Right lobe of liver (tissue), 4 donors: ENCODE results near the gene CDX1.

Source experiments
- POLR2A ChIP-seq: fragments of 450-650 bp; IDR thresholded peaks from one replicate; pipeline ENCODE4 v1.6.1; 2017; ENCODE audit warnings: antibody characterized with exemption, mild to moderate bottlenecking
- TF ChIP-seq, protein P1 (sequence below), 4 donors: fragments of 200-600 bp in 3 of 4; fragments of 450-650 bp in 1 of 4; IDR thresholded peaks; one replicate each; pipeline versions ENCODE4 v1.5.1 to v1.8.0; 2016 to 2022; ENCODE audit warnings: antibody characterized with exemption in 4 of 4, mild to moderate bottlenecking in 2 of 4
- donor health status: DM: no; HTN: no; CAD: no.
- donor health status: DM: no; HTN: no; CAD: no.
- donor health status: DM: no; HTN: yes; CAD: no.

GRCh38 chr5:150154618-150155128 is 11.9 kb upstream of the CDX1 start:
- TF ChIP-seq, protein P1, sequence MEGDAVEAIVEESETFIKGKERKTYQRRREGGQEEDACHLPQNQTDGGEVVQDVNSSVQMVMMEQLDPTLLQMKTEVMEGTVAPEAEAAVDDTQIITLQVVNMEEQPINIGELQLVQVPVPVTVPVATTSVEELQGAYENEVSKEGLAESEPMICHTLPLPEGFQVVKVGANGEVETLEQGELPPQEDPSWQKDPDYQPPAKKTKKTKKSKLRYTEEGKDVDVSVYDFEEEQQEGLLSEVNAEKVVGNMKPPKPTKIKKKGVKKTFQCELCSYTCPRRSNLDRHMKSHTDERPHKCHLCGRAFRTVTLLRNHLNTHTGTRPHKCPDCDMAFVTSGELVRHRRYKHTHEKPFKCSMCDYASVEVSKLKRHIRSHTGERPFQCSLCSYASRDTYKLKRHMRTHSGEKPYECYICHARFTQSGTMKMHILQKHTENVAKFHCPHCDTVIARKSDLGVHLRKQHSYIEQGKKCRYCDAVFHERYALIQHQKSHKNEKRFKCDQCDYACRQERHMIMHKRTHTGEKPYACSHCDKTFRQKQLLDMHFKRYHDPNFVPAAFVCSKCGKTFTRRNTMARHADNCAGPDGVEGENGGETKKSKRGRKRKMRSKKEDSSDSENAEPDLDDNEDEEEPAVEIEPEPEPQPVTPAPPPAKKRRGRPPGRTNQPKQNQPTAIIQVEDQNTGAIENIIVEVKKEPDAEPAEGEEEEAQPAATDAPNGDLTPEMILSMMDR (IDR thresholded peaks at IDR 0.05): no peak
- no peak for TF ChIP-seq POLR2A
